ENCODE results near the gene CLIC1. TPM values are rescaled to one million over a fixed set of nuclear protein-coding genes. Genes with fewer than 3 reads are reported as not detected.

CLIC1 gene
- total and polyA plus RNA-seq, 9 donors: 117 to 219 (median 165) TPM

GRCh38 chr6:31722173-31722572 lies 14.2 kb downstream of the CLIC1 start:
- DNase-seq: no peak
- H3K27ac ChIP-seq (ENCODE audit: low read length): no peak overlapping the region
- H3K4me1 ChIP-seq (ENCODE audit: control insufficient read depth, insufficient read depth, low read length): peaks cover 1% of the 10 kb centered on the region
- H3K27me3 ChIP-seq (ENCODE audit: control insufficient read depth, insufficient read depth, low read length): no peaks in the 10 kb centered on the region
- 95% methylated on average over 3 of the region's 3 CpGs for WGBS (ENCODE audit: insufficient coverage)
- peaks cover 30% of the 10 kb centered on the region for H3K36me3 ChIP-seq (ENCODE audit: control insufficient read depth, insufficient read depth, low read length)
- H3K4me3 ChIP-seq (ENCODE audit: low read length): no peak overlapping the region
- no peaks in the 10 kb centered on the region for H3K9me3 ChIP-seq (replicated peaks; ENCODE audit: control insufficient read depth, low read depth, low read length)

GRCh38 chr6:31721351-31722020 lies 14.8 kb downstream of the CLIC1 start, which contains the start of gene LY6G6C:
Gene LY6G6C (minus strand): TSS chr6:31721746. CDS start chr6:31721679, 67 bp downstream.
- peaks cover 24% of the 10 kb centered on the region for H3K36me3 ChIP-seq (ENCODE audit: control insufficient read depth, insufficient read depth, low read length)
- no peak within 1 kb of the TSS for H3K4me3 ChIP-seq (ENCODE audit: low read length)
- H3K27me3 ChIP-seq (ENCODE audit: control insufficient read depth, insufficient read depth, low read length): no peaks in the 10 kb centered on the region
- H3K27ac ChIP-seq (ENCODE audit: low read length): no peak within 1 kb of the TSS
- DNase-seq: no peak
- H3K4me1 ChIP-seq (ENCODE audit: control insufficient read depth, insufficient read depth, low read length): no peaks in the 10 kb centered on the region
- no peaks in the 10 kb centered on the region for H3K9me3 ChIP-seq (replicated peaks; ENCODE audit: control insufficient read depth, low read depth, low read length)
- WGBS (ENCODE audit: insufficient coverage): 100% methylated on average over 2 of the region's 4 CpGs

GRCh38 chr6:31720196-31720770 lies 16.0 kb downstream of the CLIC1 start:
- Histone ChIP-seq H3K4me3 (ENCODE audit: low read length) (no peak overlapping the region), H3K27me3 (ENCODE audit: control insufficient read depth, insufficient read depth, low read length) (no peaks in the 10 kb centered on the region), H3K36me3 (ENCODE audit: control insufficient read depth, insufficient read depth, low read length) (peaks cover 12% of the 10 kb centered on the region), H3K9me3 (replicated peaks; ENCODE audit: control insufficient read depth, low read depth, low read length) (no peaks in the 10 kb centered on the region), H3K27ac (ENCODE audit: low read length) (no peak overlapping the region), H3K4me1 (ENCODE audit: control insufficient read depth, insufficient read depth, low read length) (peaks cover 4% of the 10 kb centered on the region)
- WGBS (ENCODE audit: insufficient coverage): 100% methylated on average over 1 of the region's 5 CpGs
- DNase-seq: no peak

GRCh38 chr6:31719001-31719400 lies 17.3 kb downstream of the CLIC1 start:
- Histone ChIP-seq H3K27me3 (ENCODE audit: control insufficient read depth, insufficient read depth, low read length) (no peaks in the 10 kb centered on the region), H3K36me3 (ENCODE audit: control insufficient read depth, insufficient read depth, low read length) (peaks cover 2% of the 10 kb centered on the region), H3K27ac (ENCODE audit: low read length) (no peak overlapping the region), H3K4me3 (ENCODE audit: low read length) (no peak overlapping the region), H3K9me3 (replicated peaks; ENCODE audit: control insufficient read depth, low read depth, low read length) (no peaks in the 10 kb centered on the region), H3K4me1 (ENCODE audit: control insufficient read depth, insufficient read depth, low read length) (peaks cover 14% of the 10 kb centered on the region)
- WGBS (ENCODE audit: insufficient coverage): 80% methylated on average over 4 of the region's 6 CpGs
- no peak for DNase-seq

GRCh38 chr6:31718265-31718664 lies 18.1 kb downstream of the CLIC1 start:
- no peaks in the 10 kb centered on the region for H3K27me3 ChIP-seq (ENCODE audit: control insufficient read depth, insufficient read depth, low read length)
- no peak overlapping the region for H3K4me3 ChIP-seq (ENCODE audit: low read length)
- H3K36me3 ChIP-seq (ENCODE audit: control insufficient read depth, insufficient read depth, low read length): no peaks in the 10 kb centered on the region
- WGBS (ENCODE audit: insufficient coverage): no CpG with 5 or more reads among the region's 1 CpG
- H3K27ac ChIP-seq (ENCODE audit: low read length): no peak overlapping the region
- peaks cover 18% of the 10 kb centered on the region for H3K4me1 ChIP-seq (ENCODE audit: control insufficient read depth, insufficient read depth, low read length)
- no peak for DNase-seq
- H3K9me3 ChIP-seq (replicated peaks; ENCODE audit: control insufficient read depth, low read depth, low read length): no peaks in the 10 kb centered on the region

GRCh38 chr6:31717499-31718222 lies 18.7 kb downstream of the CLIC1 start:
- Histone ChIP-seq H3K27ac (ENCODE audit: low read length) (no peak overlapping the region), H3K27me3 (ENCODE audit: control insufficient read depth, insufficient read depth, low read length) (no peaks in the 10 kb centered on the region), H3K9me3 (replicated peaks; ENCODE audit: control insufficient read depth, low read depth, low read length) (no peaks in the 10 kb centered on the region), H3K4me1 (ENCODE audit: control insufficient read depth, insufficient read depth, low read length) (peaks cover 18% of the 10 kb centered on the region), H3K36me3 (ENCODE audit: control insufficient read depth, insufficient read depth, low read length) (no peaks in the 10 kb centered on the region), H3K4me3 (ENCODE audit: low read length) (no peak overlapping the region)
- DNase-seq: no peak
- 52% methylated on average over 4 of the region's 10 CpGs for WGBS (ENCODE audit: insufficient coverage)

GRCh38 chr6:31715022-31715958 lies 21.0 kb downstream of the CLIC1 start, which contains the start of gene LY6G6D:
Gene LY6G6D (plus strand): TSS chr6:31715348. CDS start chr6:31715356, 8 bp downstream.
- peak; percentile 47 for DNase-seq

GRCh38 chr6:31713991-31714684 lies 22.2 kb downstream of the CLIC1 start:
- DNase-seq: no peak
- 44% methylated on average over 3 of the region's 5 CpGs for WGBS (ENCODE audit: insufficient coverage)
- H3K9me3 ChIP-seq (replicated peaks; ENCODE audit: control insufficient read depth, low read depth, low read length): no peaks in the 10 kb centered on the region
- H3K27me3 ChIP-seq (ENCODE audit: control insufficient read depth, insufficient read depth, low read length): no peaks in the 10 kb centered on the region
- H3K27ac ChIP-seq (ENCODE audit: low read length): no peak overlapping the region
- H3K36me3 ChIP-seq (ENCODE audit: control insufficient read depth, insufficient read depth, low read length): no peaks in the 10 kb centered on the region
- no peak overlapping the region for H3K4me3 ChIP-seq (ENCODE audit: low read length)
- peaks cover 18% of the 10 kb centered on the region for H3K4me1 ChIP-seq (ENCODE audit: control insufficient read depth, insufficient read depth, low read length)

More at GRCh38 chr6:31715022-31715958, 21.0 kb downstream of the CLIC1 start, which contains the start of gene LY6G6D:
- peaks cover 18% of the 10 kb centered on the region for H3K4me1 ChIP-seq (ENCODE audit: control insufficient read depth, insufficient read depth, low read length)
- WGBS (ENCODE audit: insufficient coverage): 27% methylated on average over 10 of the region's 16 CpGs
- H3K27ac ChIP-seq (ENCODE audit: low read length): no peak within 1 kb of the TSS
- H3K4me3 ChIP-seq (ENCODE audit: low read length): no peak within 1 kb of the TSS
- no peaks in the 10 kb centered on the region for H3K27me3 ChIP-seq (ENCODE audit: control insufficient read depth, insufficient read depth, low read length)
- H3K36me3 ChIP-seq (ENCODE audit: control insufficient read depth, insufficient read depth, low read length): no peaks in the 10 kb centered on the region
- no peaks in the 10 kb centered on the region for H3K9me3 ChIP-seq (replicated peaks; ENCODE audit: control insufficient read depth, low read depth, low read length)

GRCh38 chr6:31713465-31713864 lies 22.9 kb downstream of the CLIC1 start:
- Histone ChIP-seq H3K27me3 (ENCODE audit: control insufficient read depth, insufficient read depth, low read length) (no peaks in the 10 kb centered on the region), H3K27ac (ENCODE audit: low read length) (no peak overlapping the region), H3K4me3 (ENCODE audit: low read length) (no peak overlapping the region), H3K9me3 (replicated peaks; ENCODE audit: control insufficient read depth, low read depth, low read length) (no peaks in the 10 kb centered on the region), H3K36me3 (ENCODE audit: control insufficient read depth, insufficient read depth, low read length) (no peaks in the 10 kb centered on the region), H3K4me1 (ENCODE audit: control insufficient read depth, insufficient read depth, low read length) (peaks cover 18% of the 10 kb centered on the region)
- 40% methylated on average over 1 of the region's 4 CpGs for WGBS (ENCODE audit: insufficient coverage)
- DNase-seq: no peak
